Stimulated activated CD8-positive, alpha-beta memory T cell treated with anti-CD3 and anti-CD28 coated beads, Interleukin-4, amount 100 ng/mL, for 48 hours (primary cell): ENCODE results near the gene ECEL1.

ENCODE experiments used
- DNase-seq: peaks from one replicate; pipeline ENCODE4 v3.0.0-alpha.2; 2020

Gene ECEL1

DNA sequence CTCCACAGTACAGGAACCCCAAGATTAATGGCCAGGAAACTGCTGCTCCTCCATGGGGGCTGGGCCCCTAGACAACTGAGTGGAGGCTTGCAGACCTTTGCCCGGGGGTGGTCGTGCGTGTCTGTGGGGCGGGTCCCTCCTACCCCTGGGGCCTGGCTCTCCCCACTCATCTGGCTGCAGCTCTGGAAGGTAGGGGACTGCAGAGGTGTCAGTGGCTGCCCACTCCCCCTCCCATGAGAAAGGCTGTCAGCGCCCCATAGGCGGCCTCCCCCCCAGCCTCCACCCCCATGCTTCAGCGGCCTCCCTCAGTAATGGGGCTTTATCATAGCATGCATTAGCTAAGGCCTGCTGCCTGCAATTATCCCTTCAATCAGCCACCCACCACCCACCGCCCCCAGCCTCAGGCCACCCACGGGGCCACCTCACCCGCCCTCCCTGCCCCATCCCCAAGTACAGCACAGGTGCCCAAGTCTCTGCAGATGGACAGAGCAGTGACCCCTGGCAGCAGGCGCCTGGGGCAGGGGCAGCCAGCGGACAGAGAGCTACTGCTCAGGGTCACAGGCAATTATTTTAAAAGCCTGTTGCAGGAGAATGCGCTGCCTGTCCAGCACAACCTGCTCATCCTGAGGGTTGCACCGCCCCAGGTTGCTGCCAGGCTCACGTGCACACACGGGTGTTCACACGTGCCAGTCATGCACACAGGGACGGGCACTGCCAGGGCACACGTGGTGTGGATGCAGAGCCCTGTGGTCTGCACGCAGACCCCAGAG is 9.1 kb upstream of the ECEL1 start:
- no peak for DNase-seq

DNA sequence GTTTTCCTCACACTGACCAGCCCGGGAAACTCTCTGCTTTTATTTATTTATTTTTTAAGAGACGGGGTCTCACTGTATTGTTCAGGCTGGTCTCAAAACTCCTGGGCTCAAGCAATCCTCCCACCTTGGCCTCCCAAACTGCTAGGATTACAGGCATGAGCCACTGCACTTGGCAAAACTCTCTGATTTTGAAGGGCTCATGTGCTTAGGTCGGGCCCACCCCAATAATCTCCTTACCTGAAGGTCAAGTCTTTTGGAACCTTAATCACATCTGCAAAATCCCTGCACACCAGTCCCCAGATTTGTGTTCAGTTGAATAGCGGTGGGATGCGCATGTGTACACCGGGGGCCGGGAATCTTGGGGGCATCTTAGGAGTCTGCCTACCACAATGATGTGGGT is 7.7 kb upstream of the ECEL1 start:
- no peak for DNase-seq

DNA sequence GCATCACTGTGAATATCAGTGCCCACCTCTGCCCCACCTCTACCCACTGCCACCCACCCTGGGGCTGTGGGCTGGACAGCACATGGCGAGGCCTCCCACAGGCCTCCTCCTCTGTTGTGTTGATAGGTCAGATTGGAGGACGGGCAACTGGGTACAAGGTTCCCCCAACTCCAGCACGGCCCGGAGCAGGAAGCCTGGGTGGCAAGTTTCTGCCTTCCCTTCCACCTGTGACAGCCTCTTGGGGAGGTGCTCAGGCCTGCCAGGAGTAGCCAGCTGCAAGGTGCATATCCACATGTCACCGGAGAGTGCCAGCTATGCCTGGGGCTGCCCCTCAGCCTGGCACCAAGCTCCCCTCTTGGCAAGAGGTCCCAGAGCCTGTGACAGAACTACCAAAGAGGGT is 6.9 kb upstream of the ECEL1 start:
- no peak for DNase-seq

DNA sequence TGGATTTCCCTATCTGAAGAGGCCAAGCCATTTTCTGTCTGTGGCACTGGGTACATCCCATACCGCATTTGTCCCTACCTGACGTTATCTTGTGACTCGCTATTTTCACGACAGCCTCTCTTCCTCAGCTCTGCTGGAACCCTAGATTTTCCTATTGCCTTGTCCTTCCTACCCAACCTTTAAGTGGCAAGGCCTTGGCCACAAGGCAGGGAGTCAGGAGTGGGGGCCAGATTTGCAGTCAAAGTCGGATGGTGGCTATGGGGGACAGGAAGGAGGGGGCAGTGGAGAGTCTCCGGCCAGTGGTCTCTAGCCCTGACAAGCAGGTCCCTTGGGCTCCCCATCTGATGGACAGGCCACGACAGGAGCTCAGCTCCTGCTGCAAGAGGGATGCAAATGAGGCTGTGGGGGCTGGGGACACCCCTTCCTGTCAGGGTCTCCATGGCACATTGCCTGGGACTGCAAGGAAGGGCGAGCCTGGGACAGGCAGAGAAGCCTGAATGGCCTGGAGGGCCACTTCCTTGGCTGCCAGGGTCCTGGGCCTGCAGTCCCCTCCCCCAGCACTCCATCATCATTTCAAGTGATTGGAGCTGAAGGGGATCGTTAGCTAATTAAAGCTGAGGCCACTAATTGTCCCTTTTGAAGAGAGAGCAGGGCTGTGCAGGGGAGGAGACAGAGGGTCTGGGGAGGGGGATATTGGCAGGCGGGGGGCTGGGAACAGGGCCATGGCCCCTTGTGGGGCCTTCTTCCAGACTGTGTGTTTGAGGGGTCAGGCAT is 6.3 kb upstream of the ECEL1 start:
- DNase-seq = no peak

DNA sequence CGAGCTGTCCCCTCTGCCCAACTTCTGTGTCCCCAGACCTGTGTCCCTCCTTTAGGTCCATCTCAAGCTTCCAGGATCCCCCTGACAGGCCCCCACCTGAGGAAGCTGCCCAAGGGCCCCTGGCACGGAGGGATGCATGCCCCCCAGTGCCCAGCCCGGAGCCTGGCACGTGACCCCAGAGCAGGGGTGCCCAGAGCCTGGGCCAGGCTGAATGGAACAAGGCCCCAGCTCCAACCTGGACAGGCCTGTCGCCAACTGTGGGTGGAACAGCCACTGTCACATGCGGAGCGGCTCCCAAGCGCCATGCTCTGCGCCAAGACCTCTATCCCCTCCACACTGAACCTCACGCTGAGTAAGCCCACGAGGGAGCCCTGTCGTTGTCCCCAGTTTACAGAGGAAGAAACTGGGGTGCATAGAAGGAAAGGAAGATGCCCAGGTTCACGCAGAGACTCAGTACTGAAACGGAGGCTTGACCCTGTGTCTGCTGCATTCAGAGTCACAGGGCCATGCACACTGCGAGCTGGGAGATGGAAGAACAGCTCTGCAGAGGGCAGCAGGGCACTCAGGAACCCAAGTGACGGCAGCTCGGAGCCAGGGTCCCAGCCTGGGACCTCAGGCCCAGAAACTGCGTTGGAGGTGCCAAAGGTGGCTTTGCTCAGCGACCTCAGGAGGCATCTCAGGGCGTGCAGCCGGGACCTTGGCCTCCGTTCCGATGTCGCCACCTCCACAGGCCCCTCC is 5.5 kb upstream of the ECEL1 start:
- no peak for DNase-seq

DNA sequence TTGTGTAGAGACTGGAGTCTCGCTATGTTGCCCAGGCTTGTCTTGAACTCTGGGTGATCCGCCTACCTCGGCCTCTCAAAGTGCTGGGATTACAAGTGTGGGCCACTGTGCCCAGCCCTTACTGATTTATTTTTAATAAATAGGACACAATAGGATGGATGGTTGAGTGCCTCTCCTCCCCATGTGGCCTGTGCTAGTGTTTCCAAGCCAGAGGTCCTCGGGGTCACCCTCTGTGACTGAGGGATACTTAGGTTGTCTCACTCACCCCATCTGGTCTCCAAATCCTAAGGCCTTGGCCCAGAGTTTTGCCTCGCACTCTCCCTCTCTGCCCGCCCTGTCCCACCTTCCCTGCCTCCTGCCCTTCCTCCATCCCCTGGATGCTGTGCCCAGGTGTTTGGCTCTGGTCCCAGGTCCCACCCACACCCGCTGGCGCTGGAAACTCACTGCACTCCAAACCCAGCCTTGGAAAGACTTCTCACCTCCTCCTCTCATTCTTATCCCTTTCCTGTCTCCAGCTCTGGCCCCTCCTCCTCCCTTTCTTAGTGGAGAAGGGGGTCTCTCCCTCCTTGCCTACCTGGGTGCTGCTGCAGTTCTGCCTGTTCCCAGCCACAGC is 4.7 kb upstream of the ECEL1 start:
- DNase-seq = no peak

DNA sequence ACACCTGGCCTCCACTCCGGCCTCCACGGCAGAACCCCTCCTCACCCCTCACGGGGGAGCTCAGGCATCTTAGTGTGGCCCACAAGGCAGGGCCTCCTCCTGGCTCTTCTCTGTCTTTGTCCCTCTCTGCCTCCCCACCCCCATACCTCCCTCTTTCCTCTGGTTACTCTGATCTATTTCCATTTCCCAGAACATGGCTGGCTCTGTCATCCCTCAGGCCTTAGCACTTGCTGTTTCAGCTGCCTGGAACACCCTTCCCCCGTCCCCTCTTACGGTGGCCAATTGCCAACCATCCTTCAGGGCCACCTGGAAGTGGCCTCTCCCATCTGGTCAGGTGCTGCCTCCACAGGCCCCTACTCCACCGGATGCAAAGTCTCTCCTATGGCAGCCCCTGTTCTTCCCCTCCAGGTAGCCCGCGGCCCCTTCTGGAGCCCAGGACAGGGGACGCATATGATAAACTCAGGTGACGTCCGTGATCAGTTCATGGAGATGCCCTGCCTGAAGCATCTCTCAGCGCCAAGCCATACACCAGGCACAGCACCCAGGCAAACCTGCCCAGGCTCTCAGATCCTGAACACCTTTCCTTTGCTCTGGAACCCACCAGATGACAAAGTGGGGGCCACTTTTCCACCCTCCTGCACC is 3.6 kb upstream of the ECEL1 start:
- no peak for DNase-seq

DNA sequence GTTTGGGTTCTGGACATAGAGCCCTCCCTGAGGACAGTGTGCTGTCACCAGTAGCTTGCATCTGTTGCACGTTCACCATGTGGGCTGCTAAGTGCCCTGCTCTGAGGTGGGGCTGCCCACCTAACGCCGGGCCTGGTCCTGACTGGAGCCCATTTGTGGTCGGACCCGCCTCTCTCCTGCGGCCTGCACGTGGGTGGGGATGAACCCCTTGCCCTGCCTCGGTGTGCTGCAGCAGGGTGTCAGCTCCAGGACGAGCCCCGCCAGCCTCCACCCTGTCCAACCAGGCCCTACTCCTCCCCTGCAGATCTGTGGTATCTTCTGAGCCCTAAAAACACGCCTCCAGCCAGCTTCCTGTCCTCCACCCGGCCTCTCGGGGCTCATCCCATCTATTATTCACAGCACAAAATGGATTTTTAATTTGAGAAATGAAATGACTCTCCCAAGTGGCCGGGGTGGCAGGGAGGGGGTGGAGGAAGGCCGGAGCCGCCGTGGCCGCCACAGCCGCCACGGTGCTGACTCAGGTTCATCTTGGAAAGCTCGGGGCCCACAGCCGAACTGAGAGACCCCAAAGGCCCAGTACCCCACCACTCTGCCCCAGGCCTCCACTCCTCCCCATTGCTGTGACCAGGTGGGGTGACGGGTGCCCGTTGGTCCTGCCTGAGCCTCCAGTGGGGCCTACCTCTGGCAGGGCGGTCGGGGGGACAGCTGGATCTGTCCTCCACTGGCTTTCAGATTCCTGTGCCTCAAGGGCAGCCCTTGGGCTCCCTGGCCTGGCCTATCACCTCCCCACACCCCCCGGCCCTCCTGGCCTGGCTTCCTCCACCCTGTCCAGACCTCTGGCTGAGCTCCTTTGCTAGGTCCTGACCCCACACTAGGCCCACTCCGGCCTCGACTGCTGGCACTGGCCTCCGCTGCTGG is 2.8 kb upstream of the ECEL1 start:
- no peak for DNase-seq

DNA sequence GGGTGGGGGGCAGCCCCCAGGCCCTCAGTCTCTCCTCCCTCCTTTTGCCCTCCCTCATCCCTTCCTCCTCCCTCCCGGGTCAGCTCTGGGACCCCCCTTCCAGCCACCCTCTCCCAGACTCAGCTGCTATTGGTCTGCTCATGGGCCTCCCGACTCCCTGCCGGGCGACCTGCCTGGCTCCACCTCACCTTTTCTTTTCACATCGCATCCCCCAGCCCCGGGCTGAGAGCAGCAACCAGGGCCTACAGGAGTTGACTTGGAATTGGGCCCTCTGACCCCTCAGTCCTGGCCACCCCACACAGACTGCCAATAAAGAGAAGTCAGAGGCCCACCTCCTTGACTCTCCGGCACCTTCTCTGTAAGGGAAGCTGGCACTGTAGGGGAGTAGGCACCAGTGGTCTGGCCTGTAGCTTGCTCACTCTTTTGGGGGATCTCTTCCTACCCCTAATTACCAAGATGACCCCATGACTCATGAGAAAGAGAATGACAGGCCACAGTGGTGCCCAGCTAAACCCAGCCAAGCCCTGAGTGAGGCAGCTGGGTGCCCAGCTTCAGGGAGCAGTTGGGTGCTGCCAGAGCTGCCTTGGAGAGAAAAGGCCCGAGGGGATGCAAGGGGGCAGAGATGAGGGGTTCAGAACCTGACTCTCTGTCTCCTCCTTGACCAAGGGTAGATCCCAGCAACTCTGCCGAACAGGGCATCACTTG is 2.0 kb upstream of the ECEL1 start:
- no peak for DNase-seq

DNA sequence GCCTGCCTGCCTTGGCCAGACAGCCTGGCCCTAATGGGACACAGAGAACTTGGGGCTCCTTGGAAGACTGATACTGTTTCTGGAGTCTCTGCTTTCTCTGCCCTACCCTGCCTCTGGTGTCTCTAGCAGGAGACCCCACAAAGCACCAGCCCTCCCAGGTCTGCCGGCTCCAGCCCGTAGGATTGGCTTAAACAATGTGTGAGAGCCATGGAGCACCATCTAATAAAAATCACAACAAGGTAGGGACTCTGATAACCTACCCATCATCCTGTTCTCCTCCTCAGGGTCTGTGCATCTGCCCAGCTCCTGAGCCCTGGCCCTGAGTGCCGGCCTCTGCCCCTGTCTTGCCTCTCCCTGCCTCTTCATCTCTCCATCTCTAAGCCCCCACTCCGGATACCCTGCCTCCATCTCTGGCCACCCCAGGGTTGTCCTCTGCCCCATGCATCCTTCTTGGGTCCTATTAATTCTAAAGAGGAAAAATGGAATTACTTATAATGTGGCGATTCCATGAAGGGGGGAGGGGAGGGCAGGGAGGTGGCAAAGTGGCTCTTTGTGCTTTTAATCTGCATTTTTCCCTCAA is 1.2 kb upstream of the ECEL1 start:
- no peak for DNase-seq

DNA sequence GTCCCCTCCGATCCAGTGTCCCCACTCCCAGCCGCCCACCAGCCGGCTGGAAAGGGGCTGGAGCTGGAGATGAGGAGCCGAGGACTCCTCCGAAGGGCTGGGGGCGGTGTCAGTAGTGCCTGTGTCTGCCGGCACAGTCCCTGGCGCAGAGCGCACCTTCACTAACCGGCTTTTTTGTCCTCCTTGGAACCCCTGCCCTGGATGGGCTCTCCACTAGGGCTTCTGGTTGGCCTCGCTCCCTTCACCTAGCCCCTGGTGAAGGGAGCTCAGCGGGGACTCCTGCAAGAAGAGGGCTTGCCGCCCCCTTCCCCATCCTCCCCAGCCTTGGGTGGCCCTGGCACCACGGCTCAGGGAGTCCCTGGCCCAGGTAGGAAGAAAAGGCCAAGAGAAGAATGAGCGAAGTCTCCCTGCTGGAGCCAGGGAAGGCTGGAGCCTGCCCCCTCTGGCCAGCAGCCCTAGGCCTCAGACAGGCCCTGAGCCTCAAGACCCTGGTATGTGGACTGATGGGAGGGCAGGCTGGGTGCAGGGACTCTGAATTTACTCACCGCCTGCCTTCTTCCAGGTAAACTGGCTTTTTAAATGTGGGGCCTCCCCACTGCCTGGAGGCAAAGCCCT is 570 bp upstream of the ECEL1 start:
- DNase-seq = no peak

DNA sequence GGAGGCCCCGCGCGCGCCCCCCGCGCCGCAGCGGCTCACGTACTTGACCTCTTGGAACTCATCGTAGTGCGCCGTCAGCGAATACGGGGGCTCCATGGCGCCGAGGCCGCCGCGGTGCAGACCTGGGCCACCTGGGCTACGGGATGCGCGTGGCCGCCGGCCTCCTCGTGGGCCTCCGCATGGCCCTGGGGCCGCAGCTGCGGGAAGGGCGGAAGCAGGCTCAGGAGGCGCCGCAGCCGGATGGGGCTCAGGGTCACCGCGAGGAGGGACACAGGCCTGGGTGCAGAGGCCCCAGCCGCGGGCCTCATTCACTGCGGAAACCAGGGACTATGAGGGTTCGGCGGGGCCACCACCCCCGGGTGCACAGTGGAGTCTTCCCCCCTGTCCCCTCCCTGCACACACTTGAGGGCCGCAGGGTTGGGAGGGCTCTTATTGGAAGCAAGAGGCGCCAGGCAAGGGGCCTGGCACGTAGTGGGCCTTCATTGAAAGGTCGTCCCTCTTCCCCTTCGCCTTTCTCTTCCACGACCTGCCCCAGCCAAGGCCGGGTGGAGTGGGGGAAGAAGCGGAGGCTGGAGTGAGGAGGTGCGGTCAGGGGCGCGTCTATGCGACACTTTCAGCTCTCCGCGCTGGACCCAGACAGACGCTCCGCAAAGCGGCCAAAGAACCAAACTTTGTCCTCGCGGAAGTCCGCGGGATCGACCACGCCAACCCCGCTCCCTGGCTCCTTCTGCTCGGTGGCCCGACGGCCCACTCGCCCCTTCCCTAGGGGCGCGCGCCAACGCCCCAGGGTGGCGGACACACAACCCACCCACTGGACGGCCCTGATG is 863 bp downstream of the ECEL1 start:
- DNase-seq = no peak

DNA sequence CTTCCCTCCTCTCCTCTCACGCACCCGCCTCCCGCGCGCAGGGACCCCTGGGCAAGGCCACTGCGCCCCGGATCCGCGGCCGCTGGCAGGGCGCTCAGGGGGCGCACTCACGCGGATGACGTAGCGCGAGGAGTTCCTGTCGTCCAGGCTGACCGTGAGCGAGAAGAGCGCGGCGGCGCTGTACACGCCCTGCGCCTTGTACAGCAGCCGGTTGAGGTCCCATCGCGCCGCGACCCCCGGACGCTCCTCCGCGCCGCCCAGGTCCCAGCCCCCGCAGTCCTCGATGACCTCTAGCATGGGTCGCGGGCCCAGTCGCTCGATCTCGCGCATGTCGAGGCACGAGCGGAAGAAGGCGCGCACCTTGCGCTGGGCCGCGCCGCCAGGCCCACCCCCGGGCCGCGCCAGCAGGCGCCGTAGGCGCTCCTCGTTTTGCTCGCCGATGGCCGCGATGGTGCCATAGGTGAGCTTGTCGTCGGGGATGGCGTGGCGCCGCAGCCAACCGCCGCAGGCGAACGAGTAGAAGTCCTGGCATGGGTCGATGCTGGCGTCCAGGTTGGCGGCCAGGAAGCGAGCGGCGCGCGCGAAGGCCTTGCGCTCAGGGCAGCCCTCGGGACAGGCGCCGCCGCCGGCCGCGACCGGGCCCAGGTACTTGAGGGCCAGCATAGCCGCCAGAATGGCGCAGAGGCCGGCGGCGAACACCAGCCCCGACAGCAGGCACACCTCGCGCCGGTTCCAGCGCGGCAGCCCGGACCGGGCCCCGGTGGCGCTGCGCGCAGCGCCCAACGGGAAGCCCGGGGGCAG is 1.7 kb downstream of the ECEL1 start:
- no peak for DNase-seq

DNA sequence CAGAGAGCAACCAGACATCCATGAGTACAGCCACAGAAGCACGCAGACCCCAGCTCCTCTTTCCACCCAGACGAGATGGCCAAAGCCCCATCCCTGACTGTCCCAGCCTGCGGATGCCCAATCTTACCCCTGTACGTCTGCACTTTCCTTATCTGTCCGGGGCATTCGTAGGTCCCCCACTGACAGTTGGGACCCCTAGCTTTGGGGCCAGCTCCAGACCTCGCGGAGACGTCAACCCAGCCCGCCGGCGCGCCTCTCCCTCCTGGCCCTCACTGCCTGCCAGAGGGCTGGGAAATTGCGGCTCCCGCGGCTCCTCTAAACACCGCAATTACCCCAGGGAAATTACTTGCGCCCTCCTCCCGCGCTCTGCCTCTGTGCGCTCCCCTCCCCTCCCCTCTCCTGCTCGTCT is 2.3 kb downstream of the ECEL1 start:
- no peak for DNase-seq

DNA sequence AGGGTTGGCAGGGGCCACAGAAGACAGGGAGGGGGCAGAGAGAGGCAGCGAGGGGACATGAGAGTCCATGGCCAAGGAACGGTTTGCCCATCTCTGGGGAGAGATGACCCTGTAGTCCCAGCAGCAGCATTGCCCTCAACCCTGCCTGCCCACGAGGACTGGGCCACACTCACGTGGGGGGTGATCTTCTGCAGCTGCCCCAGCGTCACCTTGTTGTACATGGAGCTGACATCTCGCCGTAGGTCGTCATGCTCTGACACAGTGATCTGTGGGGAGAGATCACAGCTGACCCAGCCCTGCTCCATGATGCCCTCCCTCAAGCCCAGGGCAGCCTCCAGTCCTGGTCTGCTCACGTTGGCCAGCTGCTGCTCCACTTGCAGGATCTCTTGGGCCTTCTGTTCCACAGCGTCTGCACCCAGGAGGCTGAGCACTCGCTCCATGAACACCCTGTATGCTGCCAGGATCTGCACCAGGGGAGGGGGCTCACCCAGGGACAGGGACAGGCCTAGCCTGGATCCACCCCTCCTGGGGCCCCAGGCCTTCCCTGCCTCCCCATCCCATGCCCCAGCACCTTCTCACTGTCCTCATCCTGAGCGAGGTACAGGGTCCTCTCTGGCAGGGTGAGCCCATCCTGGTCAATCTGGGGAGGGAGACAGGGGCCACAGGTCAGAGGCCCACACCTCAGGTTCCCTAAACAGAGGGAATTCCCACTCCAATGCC is 2.8 kb downstream of the ECEL1 start:
- no peak for DNase-seq

DNA sequence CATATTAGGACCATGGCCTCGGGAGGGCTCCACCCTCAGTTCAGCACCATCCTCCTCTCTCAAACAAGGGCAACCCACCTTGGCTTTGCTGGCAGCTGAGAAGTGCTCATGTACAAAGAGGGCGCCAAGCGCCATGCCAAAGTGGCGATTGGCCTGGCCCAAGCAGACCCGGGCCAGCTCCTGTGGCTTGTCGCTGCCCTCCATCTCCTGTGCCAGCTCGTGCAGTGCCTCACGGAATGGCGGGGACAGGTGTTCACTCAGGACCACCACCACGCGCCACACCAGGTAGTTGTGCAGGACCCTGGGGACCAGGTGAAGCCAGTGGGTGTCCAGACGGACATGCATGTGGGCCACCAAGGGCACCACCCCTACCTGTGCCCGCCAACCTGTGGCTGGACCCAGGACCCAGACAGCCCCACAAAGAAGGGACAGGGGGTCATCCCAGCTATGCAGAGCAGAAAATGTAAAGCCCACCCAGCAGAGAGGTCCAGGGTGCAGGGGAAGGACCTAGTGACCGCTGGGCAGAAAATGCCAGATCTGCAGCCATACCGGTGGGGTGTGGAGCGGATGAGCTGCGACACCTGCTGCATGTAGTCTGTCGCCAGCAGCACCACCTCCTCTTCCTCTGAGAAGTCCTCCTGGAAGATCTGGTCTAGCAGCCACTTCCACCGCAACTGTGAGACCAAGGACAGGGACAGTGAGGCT is 3.6 kb downstream of the ECEL1 start:
- DNase-seq = no peak

DNA sequence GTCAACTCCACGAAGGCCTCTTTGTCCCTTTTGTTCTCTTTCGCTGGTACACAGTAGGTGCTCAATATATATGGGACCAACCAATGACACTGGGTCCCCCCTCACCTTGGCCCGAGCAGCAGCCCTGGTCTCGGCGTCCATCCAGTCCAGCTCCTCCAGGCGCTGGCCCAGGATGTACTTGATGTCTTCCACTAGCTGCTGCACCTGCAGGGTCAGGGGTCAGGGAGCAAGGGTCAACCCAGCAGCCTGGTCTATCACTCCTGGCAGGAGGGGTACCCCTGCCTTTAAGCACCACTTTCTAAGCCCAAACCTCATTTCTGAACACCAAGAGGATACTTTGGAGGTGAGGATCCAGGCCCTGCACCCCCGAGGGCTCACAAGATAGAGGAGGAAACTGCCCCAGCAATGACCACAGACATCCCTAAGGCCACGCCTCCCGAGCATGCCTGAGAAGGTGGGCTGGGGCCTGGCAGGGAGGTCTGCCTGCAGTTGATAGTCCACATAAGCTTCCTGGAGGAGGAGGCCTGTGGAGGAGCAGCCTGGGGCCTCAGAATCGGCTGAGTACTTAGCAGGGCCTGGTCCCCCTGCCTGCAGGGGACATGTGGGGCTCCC is 4.2 kb downstream of the ECEL1 start:
- no peak for DNase-seq
